Smooth muscle cell of bladder (primary cell): ENCODE results near the gene GLDC. TPM values are rescaled to one million over a fixed set of nuclear protein-coding genes. Genes with fewer than 3 reads are reported as not detected.

ENCODE experiments used
- total RNA-seq: library from RNA; depleted of rRNA; stranded (reverse); fragments of >200 nt; gene quantifications from 2 replicates; pipeline ENCODE4 v1.2.3, GENCODE V29; 2014

GLDC gene
- total RNA-seq: 1.4 TPM in 1 of 2 replicates, not detected in the other

DNA sequence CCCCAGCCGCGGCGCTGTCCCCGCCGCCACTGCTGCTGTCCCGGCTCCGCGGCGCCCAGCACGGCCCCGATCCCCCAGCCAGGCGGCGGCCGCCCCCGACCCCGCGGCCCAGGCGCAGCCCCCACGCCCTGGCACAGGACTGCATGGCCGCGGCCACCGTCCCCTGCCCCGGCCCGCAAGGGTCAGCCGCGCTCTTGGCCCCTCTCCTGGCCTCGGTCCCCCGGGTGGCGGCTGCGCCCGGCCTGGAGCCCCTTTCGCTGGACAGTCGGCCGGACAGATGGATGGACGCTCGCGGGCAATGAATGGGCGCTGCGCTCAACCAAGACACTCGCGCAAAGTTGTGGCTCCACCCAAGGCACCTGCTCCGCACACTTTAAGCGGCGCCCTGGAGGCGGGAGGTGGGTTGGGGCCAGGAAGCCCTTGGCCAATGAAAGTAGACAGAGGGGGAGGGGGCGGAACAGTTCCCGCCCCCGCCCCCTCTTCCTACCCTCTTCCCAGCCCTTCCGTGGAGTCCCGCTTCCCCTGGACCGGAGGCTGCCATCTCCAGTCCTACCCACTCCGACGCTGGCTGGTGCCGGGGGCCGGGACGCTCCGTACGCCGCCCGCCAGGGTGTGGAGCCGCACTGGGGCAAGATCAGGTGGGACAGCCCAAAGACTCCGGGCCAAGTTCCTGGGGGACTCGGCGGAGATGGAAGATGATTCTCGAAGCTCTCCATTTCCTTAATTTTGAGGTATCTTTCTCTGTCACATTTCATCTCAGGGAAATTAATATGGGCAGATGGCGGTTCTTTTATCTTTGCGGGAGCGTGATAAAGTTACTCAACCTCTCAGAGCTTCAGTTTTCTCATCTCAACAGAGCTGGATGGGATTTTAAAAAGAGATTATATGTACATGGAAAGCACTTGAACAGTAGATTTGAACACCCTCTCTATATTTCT is at the start of gene GLDC:
Gene GLDC, minus strand, starts transcription at position 375 of the 938 bp plus-strand sequence. Its CDS starts 230 bp downstream, at position 145.

Other genes with a start within 250 kb of the GLDC start
- 39.7 and 46.5 TPM in 2 replicates for gene UHRF2, start 232.5 kb downstream of the GLDC start, total RNA-seq
- 29.2 and 34.5 TPM in 2 replicates for gene KDM4C, start 112.2 kb upstream of the GLDC start, total RNA-seq